ENCODE data around the gene RETSAT.
"Not testable (repeated sequence)": the region's sequence is repeated elsewhere in the genome, so short reads cannot be mapped to it uniquely, and the experiment has no call there.

The RETSAT gene

GRCh38 chr2:85324639-85325465 lies 29.5 kb downstream of the RETSAT start:
- Mint-ChIP-seq H3K4me3 (peak overlapping the region; percentile 91), H3K4me1 (peaks cover 91% of the 10 kb centered on the region), H3K36me3 (ENCODE audit: insufficient read depth) (peaks cover 85% of the 10 kb centered on the region), H3K27ac (ENCODE audit: low read depth) (peak overlapping the region; percentile 98), H3K27me3 (no peaks in the 10 kb centered on the region), H3K9me3 (no peaks in the 10 kb centered on the region)
- ATAC-seq (replicated peaks; ENCODE audit: extremely low read depth, poor library complexity, severe bottlenecking) (no peak), DNase-seq (ENCODE audit: low spot score in 2 of 2) (no peak)

DNA sequence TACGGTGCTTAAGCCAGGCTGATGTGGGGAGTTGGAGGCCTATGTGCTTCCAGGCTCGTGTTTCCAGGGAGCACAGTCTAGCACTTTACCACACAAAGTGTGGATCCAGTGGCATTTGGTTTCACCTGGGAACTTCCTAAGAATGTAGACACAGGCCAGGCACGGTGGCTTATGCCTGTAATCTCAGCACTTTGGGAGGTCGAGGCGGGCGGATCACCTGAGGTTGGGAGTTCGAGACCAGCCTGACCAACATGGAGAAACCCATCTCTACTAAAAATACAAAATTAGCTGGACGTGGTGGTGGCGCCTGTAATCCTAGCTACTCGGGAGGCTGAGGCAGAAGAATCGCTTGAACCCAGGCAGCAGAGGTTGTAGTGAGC lies 30.4 kb downstream of the RETSAT start:
- H3K9me3 Mint-ChIP-seq; H3K27me3 Mint-ChIP-seq; DNase-seq (ENCODE audit: low spot score in 2 of 2); ATAC-seq (replicated peaks; ENCODE audit: extremely low read depth, poor library complexity, severe bottlenecking): not testable (repeated sequence)
- Mint-ChIP-seq H3K36me3 (ENCODE audit: insufficient read depth) (peaks cover 91% of the 10 kb centered on the region), H3K27ac (ENCODE audit: low read depth) (peak overlapping the region; percentile 23), H3K4me3 (peak overlapping the region; percentile 91), H3K4me1 (peaks cover 93% of the 10 kb centered on the region)

- Mint-ChIP-seq H3K27me3 (no peaks in the 10 kb centered on the region), H3K4me1 (peaks cover 93% of the 10 kb centered on the region), H3K4me3 (peak overlapping the region; percentile 91), H3K9me3 (no peaks in the 10 kb centered on the region), H3K36me3 (ENCODE audit: insufficient read depth) (peaks cover 91% of the 10 kb centered on the region), H3K27ac (ENCODE audit: low read depth) (peak overlapping the region; percentile 23)
- ATAC-seq (replicated peaks; ENCODE audit: extremely low read depth, poor library complexity, severe bottlenecking) (no peak), DNase-seq (ENCODE audit: low spot score in 2 of 2) (no peak)
Measured at GRCh38 chr2:85323351-85323987, 30.9 kb downstream of the RETSAT start.

GRCh38 chr2:85319796-85320195 lies 34.5 kb downstream of the RETSAT start:
- no peak for DNase-seq (ENCODE audit: low spot score in 2 of 2)
- ATAC-seq (replicated peaks; ENCODE audit: extremely low read depth, poor library complexity, severe bottlenecking), result no peak
- H3K4me1 Mint-ChIP-seq, result peaks cover 75% of the 10 kb centered on the region
- H3K4me3 Mint-ChIP-seq, result peak overlapping the region; percentile 5
- no peaks in the 10 kb centered on the region for H3K9me3 Mint-ChIP-seq
- peak overlapping the region; percentile 75 for H3K27ac Mint-ChIP-seq (ENCODE audit: low read depth)
- no peaks in the 10 kb centered on the region for H3K27me3 Mint-ChIP-seq
- peaks cover 74% of the 10 kb centered on the region for H3K36me3 Mint-ChIP-seq (ENCODE audit: insufficient read depth)

DNA sequence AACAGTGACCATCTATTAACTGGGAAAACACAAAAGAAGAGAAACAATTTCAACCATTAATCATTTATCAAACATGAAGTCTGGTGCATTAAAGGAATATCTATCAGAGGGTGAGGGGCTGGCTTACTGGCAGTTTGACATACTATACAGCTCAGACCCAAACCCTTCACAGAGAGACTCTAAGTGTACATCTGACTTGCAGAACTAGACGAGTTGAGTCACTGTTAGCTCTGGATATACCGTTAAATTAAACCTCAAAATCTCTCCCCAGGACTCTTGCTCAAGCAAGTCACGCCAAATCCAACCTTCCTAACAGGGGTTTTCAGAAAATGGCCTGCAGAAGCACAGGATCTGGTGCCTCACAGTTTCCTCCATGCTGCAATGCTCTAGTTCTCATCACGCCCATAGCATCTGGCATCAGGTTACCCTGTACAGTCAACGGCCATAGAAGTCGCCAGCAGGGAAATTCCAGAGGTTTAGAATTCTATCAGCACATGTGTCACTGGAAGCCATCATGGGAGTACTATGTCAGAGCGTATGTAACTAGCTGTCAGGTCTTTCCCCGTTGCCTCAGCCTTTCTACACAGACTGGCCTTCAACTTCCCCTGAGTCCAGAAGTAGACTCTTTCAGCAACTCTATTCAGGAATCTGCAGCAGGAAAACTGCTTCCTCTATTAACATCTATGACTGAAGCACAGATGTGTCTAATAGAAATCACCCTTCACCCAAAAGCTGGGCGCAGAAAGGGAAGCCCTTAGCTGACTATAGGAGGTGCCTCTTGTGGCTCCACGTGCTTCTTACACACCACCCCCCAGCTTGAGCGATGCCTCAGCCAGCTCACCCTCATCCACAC lies 35.9 kb downstream of the RETSAT start:
- H3K27me3 Mint-ChIP-seq, result no peaks in the 10 kb centered on the region
- H3K36me3 Mint-ChIP-seq (ENCODE audit: insufficient read depth), result peaks cover 64% of the 10 kb centered on the region
- H3K27ac Mint-ChIP-seq (ENCODE audit: low read depth), result peak overlapping the region; percentile 75
- no peak for DNase-seq (ENCODE audit: low spot score in 2 of 2)
- peak; percentile 63 for ATAC-seq (replicated peaks; ENCODE audit: extremely low read depth, poor library complexity, severe bottlenecking)
- H3K4me1 Mint-ChIP-seq, result peaks cover 72% of the 10 kb centered on the region
- peak overlapping the region; percentile 5 for H3K4me3 Mint-ChIP-seq
- H3K9me3 Mint-ChIP-seq, result no peaks in the 10 kb centered on the region

DNA sequence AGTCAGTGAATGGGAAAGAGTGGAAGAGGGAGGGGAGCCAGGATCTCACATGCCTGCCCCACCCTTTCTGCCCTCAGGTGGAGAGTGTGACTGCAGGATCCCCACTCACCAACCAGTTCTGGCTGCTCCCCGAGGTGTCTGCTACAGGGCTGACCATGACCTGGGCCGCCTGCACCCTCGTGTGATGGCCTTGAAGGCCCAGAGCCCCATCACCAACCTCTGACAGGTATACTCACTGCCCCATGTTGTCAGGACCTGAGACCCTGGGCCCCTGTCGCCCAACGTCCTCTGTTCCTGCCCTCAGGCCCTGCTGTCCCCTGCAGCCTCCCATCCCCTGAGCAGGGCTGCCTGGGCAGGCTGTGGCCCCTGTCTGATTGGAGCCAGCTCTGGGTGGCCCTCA lies 38.4 kb downstream of the RETSAT start:
- DNase-seq (ENCODE audit: low spot score in 2 of 2); ATAC-seq (replicated peaks; ENCODE audit: extremely low read depth, poor library complexity, severe bottlenecking); H3K4me3 Mint-ChIP-seq; H3K9me3 Mint-ChIP-seq; H3K27ac Mint-ChIP-seq (ENCODE audit: low read depth); H3K27me3 Mint-ChIP-seq: not testable (repeated sequence)
- Mint-ChIP-seq H3K36me3 (ENCODE audit: insufficient read depth) (peaks cover 47% of the 10 kb centered on the region), H3K4me1 (peaks cover 47% of the 10 kb centered on the region)

DNA sequence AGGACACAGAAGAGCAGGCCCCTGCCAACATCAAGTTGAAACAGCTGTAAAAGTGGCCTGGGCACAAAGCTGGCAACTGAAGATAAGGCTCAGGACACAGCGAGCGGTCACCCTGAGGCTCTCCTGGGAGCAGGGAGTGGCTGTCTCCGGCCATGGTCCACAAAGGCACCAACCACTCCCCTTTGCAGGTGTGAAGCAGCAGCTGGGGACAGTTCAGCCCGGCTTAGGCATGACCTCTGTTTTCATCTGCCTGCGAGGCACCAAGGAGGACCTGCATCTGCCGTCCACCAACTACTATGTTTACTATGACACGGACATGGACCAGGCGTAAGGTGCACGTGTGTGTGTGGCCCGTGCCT lies 39.5 kb downstream of the RETSAT start:
- DNase-seq (ENCODE audit: low spot score in 2 of 2) (no peak), ATAC-seq (replicated peaks; ENCODE audit: extremely low read depth, poor library complexity, severe bottlenecking) (no peak)
- Mint-ChIP-seq H3K9me3 (no peaks in the 10 kb centered on the region), H3K4me1 (peaks cover 42% of the 10 kb centered on the region), H3K27me3 (no peaks in the 10 kb centered on the region), H3K4me3 (no peak overlapping the region), H3K27ac (ENCODE audit: low read depth) (no peak overlapping the region), H3K36me3 (ENCODE audit: insufficient read depth) (peaks cover 41% of the 10 kb centered on the region)

DNA sequence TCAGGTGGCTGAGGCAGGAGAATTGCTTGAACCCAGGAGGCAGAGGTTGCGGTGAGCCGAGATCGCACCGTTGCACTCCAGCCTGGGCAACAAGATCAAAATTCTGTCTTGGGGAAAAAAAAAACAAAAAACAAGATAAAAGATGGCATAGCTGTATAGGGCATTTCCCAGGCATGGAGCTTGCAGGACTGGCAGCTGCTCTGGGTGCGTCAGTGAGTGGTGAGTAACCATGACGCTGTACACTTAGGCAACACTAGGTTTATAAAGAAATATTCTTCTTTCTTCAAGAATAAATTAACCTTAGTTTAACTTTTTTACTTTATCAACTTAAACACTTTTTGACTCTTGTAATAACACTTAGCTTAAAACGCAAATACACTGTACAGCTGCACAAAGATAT lies 41.9 kb downstream of the RETSAT start:
- Mint-ChIP-seq H3K27ac (ENCODE audit: low read depth) (no peak overlapping the region), H3K36me3 (ENCODE audit: insufficient read depth) (peaks cover 30% of the 10 kb centered on the region), H3K4me3 (no peak overlapping the region), H3K4me1 (peaks cover 40% of the 10 kb centered on the region), H3K27me3 (no peaks in the 10 kb centered on the region), H3K9me3 (no peaks in the 10 kb centered on the region)
- no peak for ATAC-seq (replicated peaks; ENCODE audit: extremely low read depth, poor library complexity, severe bottlenecking)
- no peak for DNase-seq (ENCODE audit: low spot score in 2 of 2)

GRCh38 chr2:85310330-85310729 lies 44.0 kb downstream of the RETSAT start:
- Mint-ChIP-seq H3K27me3 (peaks cover 5% of the 10 kb centered on the region), H3K36me3 (ENCODE audit: insufficient read depth) (peaks cover 20% of the 10 kb centered on the region), H3K4me3 (peak overlapping the region; percentile 76), H3K27ac (ENCODE audit: low read depth) (peak overlapping the region; percentile 78), H3K9me3 (no peaks in the 10 kb centered on the region), H3K4me1 (peaks cover 42% of the 10 kb centered on the region)
- ATAC-seq (replicated peaks; ENCODE audit: extremely low read depth, poor library complexity, severe bottlenecking) (no peak), DNase-seq (ENCODE audit: low spot score in 2 of 2) (no peak)

DNA sequence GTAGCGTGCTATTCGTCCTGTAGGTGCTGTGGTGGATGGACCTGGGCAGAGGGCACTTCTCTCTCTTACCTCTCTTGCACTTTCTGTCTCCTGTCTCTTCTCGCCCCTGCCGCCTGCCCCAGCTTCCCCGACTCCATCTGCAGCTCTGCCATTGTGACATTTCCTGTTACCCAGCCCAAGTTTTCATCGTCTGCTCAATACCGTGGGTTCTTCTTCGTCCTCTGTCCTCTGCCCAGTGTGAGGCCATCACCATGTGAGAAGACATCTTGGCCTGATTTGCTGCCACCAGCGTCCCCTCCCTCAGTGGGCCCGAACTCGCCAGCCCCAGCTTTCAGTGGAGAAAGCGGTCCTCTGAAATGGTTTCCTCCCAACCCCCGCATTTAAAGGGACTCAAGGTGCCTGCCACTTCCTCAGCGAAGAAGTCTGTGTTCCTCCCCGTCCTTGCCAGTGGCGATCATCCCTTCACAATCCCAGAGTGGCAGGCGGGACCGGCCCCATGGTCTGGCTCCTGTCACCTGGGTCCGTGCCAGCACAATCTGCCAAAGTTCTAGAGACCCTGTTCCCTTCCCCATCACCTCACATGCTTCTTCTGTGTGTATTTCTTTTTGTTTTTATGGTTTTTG lies 44.5 kb downstream of the RETSAT start:
- Mint-ChIP-seq H3K4me1 (peaks cover 45% of the 10 kb centered on the region), H3K27ac (ENCODE audit: low read depth) (peak overlapping the region; percentile 78), H3K9me3 (no peaks in the 10 kb centered on the region), H3K4me3 (peak overlapping the region; percentile 76), H3K36me3 (ENCODE audit: insufficient read depth) (peaks cover 20% of the 10 kb centered on the region), H3K27me3 (peaks cover 10% of the 10 kb centered on the region)
- DNase-seq (ENCODE audit: low spot score in 2 of 2) (no peak), ATAC-seq (replicated peaks; ENCODE audit: extremely low read depth, poor library complexity, severe bottlenecking) (peak; percentile 52)

- H3K4me3 Mint-ChIP-seq, result peak overlapping the region; percentile 76
- no peak for DNase-seq (ENCODE audit: low spot score in 2 of 2)
- H3K4me1 Mint-ChIP-seq, result peaks cover 40% of the 10 kb centered on the region
- no peaks in the 10 kb centered on the region for H3K9me3 Mint-ChIP-seq
- H3K36me3 Mint-ChIP-seq (ENCODE audit: insufficient read depth), result peaks cover 20% of the 10 kb centered on the region
- peak overlapping the region; percentile 78 for H3K27ac Mint-ChIP-seq (ENCODE audit: low read depth)
- H3K27me3 Mint-ChIP-seq, result peaks cover 18% of the 10 kb centered on the region
- ATAC-seq (replicated peaks; ENCODE audit: extremely low read depth, poor library complexity, severe bottlenecking), result peak; percentile 22
Measured at GRCh38 chr2:85308896-85309555, 45.3 kb downstream of the RETSAT start.

- H3K27me3 Mint-ChIP-seq, result peaks cover 26% of the 10 kb centered on the region
- peaks cover 34% of the 10 kb centered on the region for H3K4me1 Mint-ChIP-seq
- no peaks in the 10 kb centered on the region for H3K9me3 Mint-ChIP-seq
- ATAC-seq (replicated peaks; ENCODE audit: extremely low read depth, poor library complexity, severe bottlenecking) (no peak), DNase-seq (ENCODE audit: low spot score in 2 of 2) (no peak)
- H3K4me3 Mint-ChIP-seq, result no peak overlapping the region
- H3K27ac Mint-ChIP-seq (ENCODE audit: low read depth), result peak overlapping the region; percentile 78
- H3K36me3 Mint-ChIP-seq (ENCODE audit: insufficient read depth), result peaks cover 18% of the 10 kb centered on the region
Measured at GRCh38 chr2:85308201-85308600, 46.1 kb downstream of the RETSAT start.

All from central memory CD8-positive, alpha-beta T cell (primary cell).